Measurements from ENCODE around the gene RHOA.
A peak's percentile ranks its signal among the peaks of the same experiment; 100 is the strongest.

DNA sequence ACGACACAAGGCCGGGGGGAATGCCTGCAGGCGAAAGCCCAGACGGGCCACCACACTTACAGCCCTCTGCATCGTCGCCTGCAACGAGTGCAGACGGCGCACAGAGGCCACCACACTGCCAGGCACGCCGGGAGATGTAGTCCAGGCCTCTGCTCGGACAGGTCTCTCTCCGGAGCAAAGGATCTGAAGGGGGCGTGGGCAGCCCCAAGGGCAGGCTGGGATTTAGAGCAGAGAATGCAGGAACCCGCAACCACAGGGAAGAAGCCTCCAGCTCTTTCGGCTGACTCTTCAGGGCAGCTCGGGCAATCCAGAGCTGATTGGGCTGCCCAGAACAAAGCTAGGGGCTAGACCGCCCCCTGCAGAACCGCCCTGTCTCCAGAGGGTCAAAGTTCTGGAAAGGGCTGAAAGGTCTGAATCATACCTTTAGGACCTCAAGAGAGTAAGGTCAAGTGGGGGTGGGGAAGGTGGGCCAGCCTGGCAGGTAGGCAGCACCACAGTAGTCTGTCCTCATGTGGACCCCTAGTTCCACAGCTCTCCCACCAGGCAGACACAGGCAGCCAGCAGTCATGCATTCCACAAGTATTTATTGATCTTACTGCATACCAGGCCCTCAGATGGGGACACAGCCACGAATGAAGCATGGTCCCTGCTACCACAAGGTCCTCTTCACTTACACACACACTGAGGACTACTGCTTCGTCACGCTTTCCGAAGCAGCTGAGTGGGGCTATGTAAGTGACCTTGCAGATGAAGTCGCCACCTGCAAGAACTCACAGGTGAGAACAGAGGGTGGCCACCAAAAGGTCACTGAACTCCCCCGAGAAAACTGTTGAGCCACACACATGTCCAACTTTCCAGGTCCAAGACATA lies 10.8 kb upstream of the RHOA start, which contains the start of gene AMT:
- TF ChIP-seq, protein P1, sequence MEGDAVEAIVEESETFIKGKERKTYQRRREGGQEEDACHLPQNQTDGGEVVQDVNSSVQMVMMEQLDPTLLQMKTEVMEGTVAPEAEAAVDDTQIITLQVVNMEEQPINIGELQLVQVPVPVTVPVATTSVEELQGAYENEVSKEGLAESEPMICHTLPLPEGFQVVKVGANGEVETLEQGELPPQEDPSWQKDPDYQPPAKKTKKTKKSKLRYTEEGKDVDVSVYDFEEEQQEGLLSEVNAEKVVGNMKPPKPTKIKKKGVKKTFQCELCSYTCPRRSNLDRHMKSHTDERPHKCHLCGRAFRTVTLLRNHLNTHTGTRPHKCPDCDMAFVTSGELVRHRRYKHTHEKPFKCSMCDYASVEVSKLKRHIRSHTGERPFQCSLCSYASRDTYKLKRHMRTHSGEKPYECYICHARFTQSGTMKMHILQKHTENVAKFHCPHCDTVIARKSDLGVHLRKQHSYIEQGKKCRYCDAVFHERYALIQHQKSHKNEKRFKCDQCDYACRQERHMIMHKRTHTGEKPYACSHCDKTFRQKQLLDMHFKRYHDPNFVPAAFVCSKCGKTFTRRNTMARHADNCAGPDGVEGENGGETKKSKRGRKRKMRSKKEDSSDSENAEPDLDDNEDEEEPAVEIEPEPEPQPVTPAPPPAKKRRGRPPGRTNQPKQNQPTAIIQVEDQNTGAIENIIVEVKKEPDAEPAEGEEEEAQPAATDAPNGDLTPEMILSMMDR (IDR thresholded peaks at IDR 0.05), result no peak
- TF ChIP-seq POLR2A (IDR thresholded peaks at IDR 0.05), result peak; percentile 17 to 50 (median 45)
